ENCODE data around the gene CALML3. TPM values are rescaled to one million over a fixed set of nuclear protein-coding genes. Genes with fewer than 3 reads are reported as not detected.
A peak's percentile ranks its signal among the peaks of the same experiment; 100 is the strongest.

CALML3 gene
- total RNA-seq, 4 donors from 2014 or later: not detected

DNA sequence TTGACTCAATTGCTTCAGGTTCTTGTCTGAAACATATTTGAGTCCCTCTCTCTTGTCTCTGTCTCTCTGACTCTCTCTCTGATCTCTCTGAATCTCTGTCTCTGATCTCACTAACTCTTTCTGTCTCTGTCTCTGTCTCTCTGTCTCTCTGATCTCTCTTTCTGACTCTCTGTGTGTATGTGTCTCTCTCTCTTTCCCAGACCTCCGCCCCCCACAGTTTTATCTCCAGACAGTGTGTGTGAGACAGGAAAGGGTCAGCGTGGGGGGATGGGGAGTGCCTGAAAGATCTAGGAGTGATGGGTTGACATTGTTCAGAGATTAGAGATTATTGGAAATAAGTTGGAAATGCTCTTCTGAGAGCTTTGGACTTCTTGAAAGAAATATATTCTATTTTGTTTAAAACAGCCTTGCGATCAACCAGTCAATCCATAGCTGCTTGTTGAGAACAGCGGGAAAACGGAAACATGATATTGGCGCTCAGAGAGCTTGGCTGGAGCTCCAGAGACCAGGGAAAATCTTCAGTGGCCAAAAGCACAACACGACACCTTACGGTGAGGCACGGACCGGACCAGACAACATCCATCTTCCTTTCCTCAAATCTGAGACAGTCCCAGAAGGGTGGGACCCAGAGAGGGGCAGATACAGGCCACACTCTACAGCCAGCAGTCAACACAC, 35.5 kb downstream of the CALML3 start:
- H3K4me3 ChIP-seq: no peak overlapping the region
- no peaks in the 10 kb centered on the region for H3K27me3 ChIP-seq
- no peaks in the 10 kb centered on the region for H3K36me3 ChIP-seq
- peak overlapping the region; percentile 54 to 59 for H3K27ac ChIP-seq
- no peaks in the 10 kb centered on the region for H3K9me3 ChIP-seq
- intact Hi-C loops (cut with DNase I; ENCODE audit: low total_unique reads): no loop called here
- DNase-seq: peak; percentile 9 to 15
- no peaks in the 10 kb centered on the region for H3K4me1 ChIP-seq
- TF ChIP-seq POLR2A (IDR thresholded peaks at IDR 0.05): no peak
- TF ChIP-seq, protein P1, sequence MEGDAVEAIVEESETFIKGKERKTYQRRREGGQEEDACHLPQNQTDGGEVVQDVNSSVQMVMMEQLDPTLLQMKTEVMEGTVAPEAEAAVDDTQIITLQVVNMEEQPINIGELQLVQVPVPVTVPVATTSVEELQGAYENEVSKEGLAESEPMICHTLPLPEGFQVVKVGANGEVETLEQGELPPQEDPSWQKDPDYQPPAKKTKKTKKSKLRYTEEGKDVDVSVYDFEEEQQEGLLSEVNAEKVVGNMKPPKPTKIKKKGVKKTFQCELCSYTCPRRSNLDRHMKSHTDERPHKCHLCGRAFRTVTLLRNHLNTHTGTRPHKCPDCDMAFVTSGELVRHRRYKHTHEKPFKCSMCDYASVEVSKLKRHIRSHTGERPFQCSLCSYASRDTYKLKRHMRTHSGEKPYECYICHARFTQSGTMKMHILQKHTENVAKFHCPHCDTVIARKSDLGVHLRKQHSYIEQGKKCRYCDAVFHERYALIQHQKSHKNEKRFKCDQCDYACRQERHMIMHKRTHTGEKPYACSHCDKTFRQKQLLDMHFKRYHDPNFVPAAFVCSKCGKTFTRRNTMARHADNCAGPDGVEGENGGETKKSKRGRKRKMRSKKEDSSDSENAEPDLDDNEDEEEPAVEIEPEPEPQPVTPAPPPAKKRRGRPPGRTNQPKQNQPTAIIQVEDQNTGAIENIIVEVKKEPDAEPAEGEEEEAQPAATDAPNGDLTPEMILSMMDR (IDR thresholded peaks at IDR 0.05): no peak

DNA sequence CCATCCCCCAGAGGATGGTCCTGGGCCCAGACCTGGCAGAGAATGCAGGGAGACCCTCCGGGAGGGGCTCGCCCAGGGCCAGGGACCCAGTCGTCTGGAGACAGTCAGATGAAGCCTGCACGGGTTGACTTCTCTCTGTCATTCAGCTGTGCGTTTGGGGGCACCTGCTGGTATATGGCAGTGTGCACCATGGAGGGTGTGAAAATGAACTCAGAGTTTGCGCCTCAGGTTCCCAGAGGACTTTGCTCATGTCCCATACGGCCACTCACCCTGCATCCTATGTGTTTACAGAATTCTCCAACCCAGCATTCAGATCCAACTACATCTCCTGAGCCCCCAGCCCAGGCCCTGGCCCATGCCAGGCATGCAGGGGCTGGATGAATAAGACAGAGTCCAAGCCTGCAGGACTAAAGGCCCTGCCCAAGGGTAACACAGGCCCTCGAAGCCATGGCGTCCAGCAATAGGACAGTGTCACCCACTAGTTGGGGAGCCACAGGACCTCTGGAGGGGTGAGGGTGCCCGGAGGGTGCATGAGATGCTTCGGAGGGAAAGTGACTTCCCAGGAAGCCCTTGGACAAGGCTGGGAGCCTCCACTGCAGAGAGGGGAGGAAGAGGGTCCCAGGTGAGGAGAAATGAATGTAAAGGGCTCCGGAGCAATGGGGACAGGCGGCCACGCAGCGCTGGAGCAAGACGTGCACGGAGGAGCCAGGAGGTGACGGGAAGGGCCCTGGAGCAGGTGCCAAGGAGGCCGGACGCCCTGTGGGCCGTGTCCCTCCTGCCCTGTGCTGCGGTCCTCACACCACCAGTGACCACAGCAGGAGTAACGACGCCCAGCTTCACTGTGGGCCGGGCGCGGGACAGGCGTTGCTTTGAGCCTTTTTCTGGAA, 36.3 kb downstream of the CALML3 start:
- Histone ChIP-seq H3K27me3 (no peaks in the 10 kb centered on the region), H3K36me3 (no peaks in the 10 kb centered on the region), H3K4me1 (no peaks in the 10 kb centered on the region), H3K9me3 (no peaks in the 10 kb centered on the region), H3K4me3 (no peak overlapping the region), H3K27ac (peak overlapping the region in 1 of 2 donors; percentile 54)
- DNase-seq: peak; percentile 13 to 15
- intact Hi-C loops (cut with DNase I; ENCODE audit: low total_unique reads): no loop called here
- no peak for TF ChIP-seq POLR2A (IDR thresholded peaks at IDR 0.05)
- TF ChIP-seq, protein P1 (IDR thresholded peaks at IDR 0.05): no peak

DNA sequence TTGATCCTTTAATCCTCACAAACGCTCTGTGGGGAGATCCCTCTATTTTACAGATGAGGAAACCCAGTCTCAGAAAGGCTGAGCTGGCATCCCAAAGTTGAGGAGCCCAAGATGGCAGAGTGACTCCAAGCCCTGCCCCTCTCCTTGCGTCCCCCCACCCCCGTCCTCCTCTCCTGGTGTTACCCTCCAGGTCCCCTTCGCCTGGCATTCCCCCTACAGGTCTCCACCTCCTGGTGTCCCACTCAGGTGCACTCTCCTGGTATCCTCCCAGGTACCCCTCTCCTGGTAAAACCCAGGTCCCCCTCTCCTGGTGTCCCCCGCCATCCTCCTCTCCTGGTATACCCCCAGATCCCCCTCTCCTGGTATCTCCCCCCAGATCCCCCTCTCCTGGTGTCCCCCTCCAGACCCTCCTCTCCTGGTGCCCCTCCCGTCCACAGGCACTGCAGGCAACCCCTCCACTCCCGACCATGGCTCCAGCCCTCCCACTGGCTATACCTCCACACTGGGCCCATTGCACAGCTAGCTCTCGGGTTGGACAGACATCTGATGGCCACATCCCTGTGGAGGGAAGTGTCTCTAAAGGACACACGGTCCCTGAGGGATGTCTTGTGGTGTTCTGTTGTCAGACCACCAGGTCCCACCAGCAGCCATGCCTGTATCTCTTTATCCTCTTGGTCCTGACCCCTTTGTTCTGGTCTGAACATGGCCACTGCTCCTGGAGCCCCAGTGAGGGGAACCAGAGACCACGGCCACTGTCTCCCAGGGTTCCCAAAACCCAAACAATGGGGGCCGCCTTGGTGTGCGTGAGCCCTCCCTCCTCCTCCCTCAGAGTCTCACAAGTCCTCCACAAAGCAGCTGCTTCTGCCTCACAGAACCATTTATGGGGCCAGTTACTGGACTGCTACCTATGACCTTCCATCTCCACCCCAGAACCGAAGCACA, 37.2 kb downstream of the CALML3 start:
- no peaks in the 10 kb centered on the region for H3K4me1 ChIP-seq
- peak in 1 of 2 donors; percentile 14 for DNase-seq
- H3K27ac ChIP-seq: no peak overlapping the region
- no peak overlapping the region for H3K4me3 ChIP-seq
- intact Hi-C loops (cut with DNase I; ENCODE audit: low total_unique reads): no loop called here
- no peaks in the 10 kb centered on the region for H3K27me3 ChIP-seq
- no peaks in the 10 kb centered on the region for H3K9me3 ChIP-seq
- no peaks in the 10 kb centered on the region for H3K36me3 ChIP-seq
- no peak for TF ChIP-seq POLR2A (IDR thresholded peaks at IDR 0.05)
- TF ChIP-seq, protein P1 (IDR thresholded peaks at IDR 0.05): no peak

DNA sequence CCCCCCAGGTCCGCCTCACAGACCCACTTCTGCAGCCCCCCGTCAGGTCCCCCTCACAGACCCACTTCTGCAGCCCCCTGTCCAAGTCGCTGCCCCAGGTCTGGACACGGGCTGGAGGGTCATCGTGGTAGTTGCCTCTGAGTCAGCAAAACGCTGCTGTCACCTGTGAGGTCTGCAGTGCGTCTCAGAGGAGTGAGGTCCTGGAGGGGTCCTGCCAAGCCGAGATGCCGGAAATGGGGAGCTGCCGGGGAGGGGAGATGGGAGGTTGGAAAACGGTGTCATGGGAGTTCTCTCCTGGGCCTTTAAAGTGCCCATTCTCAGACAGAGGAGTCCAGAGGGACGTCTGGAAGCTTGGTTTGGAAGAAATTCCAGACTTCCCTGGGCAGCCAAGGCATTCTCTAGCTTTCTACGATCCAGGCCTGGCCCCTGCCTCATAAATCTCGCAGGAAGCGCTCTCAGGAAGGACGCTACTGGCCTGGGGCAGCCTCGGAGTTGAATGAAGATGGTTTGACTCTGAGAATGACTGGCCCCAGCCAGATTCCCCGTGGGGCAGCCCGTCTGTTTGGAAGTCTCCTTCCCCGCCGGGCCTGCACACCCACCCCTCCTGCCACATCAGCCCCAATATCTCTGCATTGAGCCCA, 38.7 kb downstream of the CALML3 start:
- Histone ChIP-seq H3K27me3 (no peaks in the 10 kb centered on the region), H3K4me3 (no peak overlapping the region), H3K36me3 (no peaks in the 10 kb centered on the region), H3K9me3 (no peaks in the 10 kb centered on the region), H3K4me1 (no peaks in the 10 kb centered on the region), H3K27ac (peak overlapping the region; percentile 35 to 43)
- peak in 1 of 2 donors; percentile 20 for DNase-seq
- intact Hi-C loops (cut with DNase I; ENCODE audit: low total_unique reads): no loop called here
- TF ChIP-seq, protein P1 (IDR thresholded peaks at IDR 0.05): no peak
- TF ChIP-seq POLR2A (IDR thresholded peaks at IDR 0.05): no peak

All from uterus (tissue), 4 donors.